Measurements from ENCODE around the gene TSEN15. TPM values are rescaled to one million over a fixed set of nuclear protein-coding genes. Genes with fewer than 3 reads are reported as not detected.
"Not testable (repeated sequence)": the region's sequence is repeated elsewhere in the genome, so short reads cannot be mapped to it uniquely, and the experiment has no call there.

The TSEN15 gene
- total RNA-seq, 1 experiment from 2014 or later = 79.7 TPM

GRCh38 chr1:184082541-184083415 is 31.2 kb downstream of the TSEN15 start:
- Histone ChIP-seq H3K9me3 (ENCODE audit: low read length) (no peaks in the 10 kb centered on the region), H3K27me3 (ENCODE audit: low read length) (no peaks in the 10 kb centered on the region), H3K4me2 (ENCODE audit: low read depth, low read length, poor library complexity, severe bottlenecking) (no peak overlapping the region), H3K9ac (ENCODE audit: low read length) (no peak overlapping the region), H3K9me2 (replicated peaks; ENCODE audit: insufficient read depth, low read length) (no peaks in the 10 kb centered on the region), H3K79me2 (ENCODE audit: low read length) (no peaks in the 10 kb centered on the region), H4K20me1 (ENCODE audit: insufficient read depth, low read depth, low read length) (no peaks in the 10 kb centered on the region), H3K36me3 (ENCODE audit: insufficient read depth, low read length) (no peaks in the 10 kb centered on the region), H3K4me1 (ENCODE audit: low read length) (no peaks in the 10 kb centered on the region), H3K4me3 (ENCODE audit: low read length) (no peak overlapping the region), H2AFZ (ENCODE audit: low read length) (no peak overlapping the region), H3K27ac (ENCODE audit: low read length) (no peak overlapping the region)
- no peak for DNase-seq

DNA sequence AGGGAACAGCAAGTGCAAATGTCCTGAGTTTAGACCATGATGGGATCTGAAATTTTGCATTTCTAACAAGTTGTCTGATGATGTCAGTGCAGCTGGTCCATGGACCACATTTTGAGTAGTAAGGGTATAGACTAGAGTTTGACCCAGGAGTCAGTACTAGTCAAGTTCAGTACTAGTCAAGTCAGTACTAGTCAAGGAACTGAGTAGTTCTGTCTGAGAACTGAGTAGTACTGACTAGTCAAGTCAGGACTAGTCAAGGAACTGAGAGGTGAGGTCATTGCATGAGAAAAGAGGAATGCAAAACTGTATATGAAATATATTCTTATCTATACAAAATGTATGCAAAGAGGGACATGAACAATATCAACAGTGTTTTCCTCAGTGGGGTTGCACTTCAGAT is 34.1 kb downstream of the TSEN15 start:
- H3K9ac ChIP-seq (ENCODE audit: low read length) = no peak overlapping the region
- no peak overlapping the region for H3K4me2 ChIP-seq (ENCODE audit: low read depth, low read length, poor library complexity, severe bottlenecking)
- no peaks in the 10 kb centered on the region for H3K36me3 ChIP-seq (ENCODE audit: insufficient read depth, low read length)
- H3K79me2 ChIP-seq (ENCODE audit: low read length) = no peaks in the 10 kb centered on the region
- H3K27ac ChIP-seq (ENCODE audit: low read length) = no peak overlapping the region
- no peak overlapping the region for H2AFZ ChIP-seq (ENCODE audit: low read length)
- DNase-seq = no peak
- no peaks in the 10 kb centered on the region for H4K20me1 ChIP-seq (ENCODE audit: insufficient read depth, low read depth, low read length)
- H3K4me3 ChIP-seq (ENCODE audit: low read length) = no peak overlapping the region
- no peaks in the 10 kb centered on the region for H3K9me2 ChIP-seq (replicated peaks; ENCODE audit: insufficient read depth, low read length)
- H3K27me3 ChIP-seq (ENCODE audit: low read length) = no peaks in the 10 kb centered on the region
- H3K9me3 ChIP-seq (ENCODE audit: low read length) = no peaks in the 10 kb centered on the region
- H3K4me1 ChIP-seq (ENCODE audit: low read length) = no peaks in the 10 kb centered on the region

GRCh38 chr1:184088037-184088436 is 36.5 kb downstream of the TSEN15 start:
- Histone ChIP-seq H3K4me2 (ENCODE audit: low read depth, low read length, poor library complexity, severe bottlenecking) (no peak overlapping the region), H3K36me3 (ENCODE audit: insufficient read depth, low read length) (no peaks in the 10 kb centered on the region), H3K4me3 (ENCODE audit: low read length) (no peak overlapping the region), H3K4me1 (ENCODE audit: low read length) (no peaks in the 10 kb centered on the region), H3K79me2 (ENCODE audit: low read length) (no peaks in the 10 kb centered on the region), H2AFZ (ENCODE audit: low read length) (no peak overlapping the region), H3K9me3 (ENCODE audit: low read length) (no peaks in the 10 kb centered on the region), H3K27ac (ENCODE audit: low read length) (no peak overlapping the region), H3K9ac (ENCODE audit: low read length) (no peak overlapping the region), H3K9me2 (replicated peaks; ENCODE audit: insufficient read depth, low read length) (no peaks in the 10 kb centered on the region), H3K27me3 (ENCODE audit: low read length) (no peaks in the 10 kb centered on the region), H4K20me1 (ENCODE audit: insufficient read depth, low read depth, low read length) (no peaks in the 10 kb centered on the region)
- no peak for DNase-seq

- no peaks in the 10 kb centered on the region for H3K9me2 ChIP-seq (replicated peaks; ENCODE audit: insufficient read depth, low read length)
- no peak overlapping the region for H3K27ac ChIP-seq (ENCODE audit: low read length)
- H3K4me2 ChIP-seq (ENCODE audit: low read depth, low read length, poor library complexity, severe bottlenecking) = no peak overlapping the region
- DNase-seq = no peak
- H3K79me2 ChIP-seq (ENCODE audit: low read length) = no peaks in the 10 kb centered on the region
- H3K9ac ChIP-seq (ENCODE audit: low read length) = no peak overlapping the region
- no peaks in the 10 kb centered on the region for H3K4me1 ChIP-seq (ENCODE audit: low read length)
- H3K4me3 ChIP-seq (ENCODE audit: low read length) = no peak overlapping the region
- H3K36me3 ChIP-seq (ENCODE audit: insufficient read depth, low read length) = no peaks in the 10 kb centered on the region
- no peaks in the 10 kb centered on the region for H4K20me1 ChIP-seq (ENCODE audit: insufficient read depth, low read depth, low read length)
- H2AFZ ChIP-seq (ENCODE audit: low read length) = no peak overlapping the region
- H3K9me3 ChIP-seq (ENCODE audit: low read length) = no peaks in the 10 kb centered on the region
- no peaks in the 10 kb centered on the region for H3K27me3 ChIP-seq (ENCODE audit: low read length)
Measured at GRCh38 chr1:184093071-184093470, 41.5 kb downstream of the TSEN15 start.

- no peak overlapping the region for H3K27ac ChIP-seq (ENCODE audit: low read length)
- H2AFZ ChIP-seq (ENCODE audit: low read length) = no peak overlapping the region
- H3K36me3 ChIP-seq (ENCODE audit: insufficient read depth, low read length) = no peaks in the 10 kb centered on the region
- no peaks in the 10 kb centered on the region for H3K9me2 ChIP-seq (replicated peaks; ENCODE audit: insufficient read depth, low read length)
- H3K79me2 ChIP-seq (ENCODE audit: low read length) = no peaks in the 10 kb centered on the region
- no peaks in the 10 kb centered on the region for H4K20me1 ChIP-seq (ENCODE audit: insufficient read depth, low read depth, low read length)
- no peaks in the 10 kb centered on the region for H3K27me3 ChIP-seq (ENCODE audit: low read length)
- no peak overlapping the region for H3K9ac ChIP-seq (ENCODE audit: low read length)
- no peaks in the 10 kb centered on the region for H3K9me3 ChIP-seq (ENCODE audit: low read length)
- H3K4me2 ChIP-seq (ENCODE audit: low read depth, low read length, poor library complexity, severe bottlenecking) = no peak overlapping the region
- no peaks in the 10 kb centered on the region for H3K4me1 ChIP-seq (ENCODE audit: low read length)
- no peak overlapping the region for H3K4me3 ChIP-seq (ENCODE audit: low read length)
- DNase-seq = no peak
Measured at GRCh38 chr1:184096005-184096404, 44.5 kb downstream of the TSEN15 start.

- not testable (repeated sequence) for H3K27ac ChIP-seq (ENCODE audit: low read length); H3K4me3 ChIP-seq (ENCODE audit: low read length); H3K4me2 ChIP-seq (ENCODE audit: low read depth, low read length, poor library complexity, severe bottlenecking); H3K9ac ChIP-seq (ENCODE audit: low read length); H3K9me3 ChIP-seq (ENCODE audit: low read length); H2AFZ ChIP-seq (ENCODE audit: low read length); H3K9me2 ChIP-seq (replicated peaks; ENCODE audit: insufficient read depth, low read length); H3K36me3 ChIP-seq (ENCODE audit: insufficient read depth, low read length); H3K79me2 ChIP-seq (ENCODE audit: low read length); H4K20me1 ChIP-seq (ENCODE audit: insufficient read depth, low read depth, low read length); H3K4me1 ChIP-seq (ENCODE audit: low read length); H3K27me3 ChIP-seq (ENCODE audit: low read length); DNase-seq
Measured at GRCh38 chr1:184096580-184096979, 45.0 kb downstream of the TSEN15 start.

DNA sequence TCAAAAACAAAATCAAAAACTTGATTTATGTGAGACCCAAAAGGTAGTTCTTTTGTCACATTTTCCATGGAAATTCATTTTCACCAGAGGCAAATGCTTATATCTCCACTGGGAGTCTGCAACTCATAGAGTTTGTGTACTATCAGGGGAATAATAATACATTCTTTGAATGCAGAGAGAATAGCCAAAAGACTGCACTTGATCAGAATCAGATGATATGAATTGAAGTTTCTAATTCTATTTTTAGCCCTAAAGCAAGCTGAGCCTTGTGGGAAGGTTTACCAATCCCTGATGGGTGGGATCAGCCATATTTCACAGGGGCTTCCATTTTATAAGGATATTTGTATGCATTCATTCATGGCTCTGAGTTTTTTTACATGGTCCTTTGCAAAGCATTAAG is 49.6 kb downstream of the TSEN15 start:
- H3K9ac ChIP-seq (ENCODE audit: low read length) = no peak overlapping the region
- H4K20me1 ChIP-seq (ENCODE audit: insufficient read depth, low read depth, low read length) = no peaks in the 10 kb centered on the region
- no peaks in the 10 kb centered on the region for H3K36me3 ChIP-seq (ENCODE audit: insufficient read depth, low read length)
- H3K9me2 ChIP-seq (replicated peaks; ENCODE audit: insufficient read depth, low read length) = no peaks in the 10 kb centered on the region
- H3K79me2 ChIP-seq (ENCODE audit: low read length) = no peaks in the 10 kb centered on the region
- DNase-seq = no peak
- no peaks in the 10 kb centered on the region for H3K4me1 ChIP-seq (ENCODE audit: low read length)
- no peaks in the 10 kb centered on the region for H3K9me3 ChIP-seq (ENCODE audit: low read length)
- no peak overlapping the region for H3K4me3 ChIP-seq (ENCODE audit: low read length)
- H3K27ac ChIP-seq (ENCODE audit: low read length) = no peak overlapping the region
- no peaks in the 10 kb centered on the region for H3K27me3 ChIP-seq (ENCODE audit: low read length)
- no peak overlapping the region for H3K4me2 ChIP-seq (ENCODE audit: low read depth, low read length, poor library complexity, severe bottlenecking)
- no peak overlapping the region for H2AFZ ChIP-seq (ENCODE audit: low read length)

GRCh38 chr1:184101571-184101970 is 50.0 kb downstream of the TSEN15 start:
- no peak overlapping the region for H3K9ac ChIP-seq (ENCODE audit: low read length)
- no peaks in the 10 kb centered on the region for H4K20me1 ChIP-seq (ENCODE audit: insufficient read depth, low read depth, low read length)
- no peaks in the 10 kb centered on the region for H3K9me2 ChIP-seq (replicated peaks; ENCODE audit: insufficient read depth, low read length)
- no peak overlapping the region for H3K27ac ChIP-seq (ENCODE audit: low read length)
- H3K9me3 ChIP-seq (ENCODE audit: low read length) = no peaks in the 10 kb centered on the region
- no peak overlapping the region for H3K4me3 ChIP-seq (ENCODE audit: low read length)
- H2AFZ ChIP-seq (ENCODE audit: low read length) = no peak overlapping the region
- DNase-seq = no peak
- H3K27me3 ChIP-seq (ENCODE audit: low read length) = no peaks in the 10 kb centered on the region
- no peaks in the 10 kb centered on the region for H3K36me3 ChIP-seq (ENCODE audit: insufficient read depth, low read length)
- H3K79me2 ChIP-seq (ENCODE audit: low read length) = no peaks in the 10 kb centered on the region
- no peak overlapping the region for H3K4me2 ChIP-seq (ENCODE audit: low read depth, low read length, poor library complexity, severe bottlenecking)
- no peaks in the 10 kb centered on the region for H3K4me1 ChIP-seq (ENCODE audit: low read length)

Data from Karpas-422 (cell line).